ENCODE data around the gene TAF12.

DNA sequence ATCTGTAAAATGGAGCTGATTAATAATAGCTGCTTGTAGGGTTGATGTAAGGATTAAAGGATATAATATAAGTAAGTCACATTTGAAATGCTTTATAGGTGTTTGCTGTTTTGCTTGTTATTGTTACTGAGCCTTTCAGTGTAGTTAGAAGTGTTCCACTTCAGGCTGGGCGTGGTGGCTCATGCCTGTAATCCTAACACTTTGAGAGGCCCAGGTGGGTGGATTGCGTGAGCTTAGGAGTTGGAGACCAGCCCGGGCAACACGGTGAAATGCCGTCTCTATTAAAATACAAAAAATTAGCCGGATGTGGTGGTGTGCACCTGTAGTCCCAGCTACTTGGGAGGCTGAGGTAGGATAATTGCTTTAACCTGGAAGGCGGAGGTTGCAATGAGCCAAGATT lies 77.8 kb downstream of the TAF12 start:
- no peak for TF ChIP-seq EZH2 (IDR thresholded peaks at IDR 0.05; ENCODE audit: borderline replicate concordance, low read depth, low read length, severe bottlenecking)
- TF ChIP-seq CTCF (IDR thresholded peaks at IDR 0.05; ENCODE audit: borderline replicate concordance, extremely low read depth, low read length, poor library complexity, severe bottlenecking) = no peak

All from DND-41 (cell line).